NB4 (cell line): Measurements from ENCODE around the gene STARD3.
"Not testable (repeated sequence)": the region's sequence is repeated elsewhere in the genome, so short reads cannot be mapped to it uniquely, and the experiment has no call there.

Experiments used
- DNase-seq: peaks from one replicate; pipeline ENCODE4 v3.0.0; 2010; ENCODE audit warnings: low read depth
- H3K4me3 ChIP-seq: one replicate; pipeline ENCODE4 v1.5.1; 2011; ENCODE audit warnings: mild to moderate bottlenecking, low read depth, low read length, moderate library complexity
- CTCF ChIP-seq: IDR thresholded peaks from one replicate; pipeline ENCODE4 v1.5.1; 2012; ENCODE audit warnings: low read depth, low read length
- MAX ChIP-seq: IDR thresholded peaks from 2 replicates; pipeline ENCODE4 v1.6.1; 2011; ENCODE audit warnings: low read depth, low read length
- MYC ChIP-seq: IDR thresholded peaks from 2 replicates; pipeline ENCODE4 v1.6.1; 2011; ENCODE audit warnings: low read depth, low read length
- POLR2A ChIP-seq: IDR thresholded peaks from 2 replicates; pipeline ENCODE4 v1.6.1; 2011; ENCODE audit warnings: mild to moderate bottlenecking; ENCODE audit not compliant: insufficient read length; ENCODE audit errors: extremely low read depth

STARD3 gene

GRCh38 chr17:39695089-39695474 lies 58.1 kb downstream of the STARD3 start:
- no peak for DNase-seq
- H3K4me3 ChIP-seq = no peak overlapping the region
- no peak for TF ChIP-seq MYC
- TF ChIP-seq MAX = no peak
- no peak for TF ChIP-seq POLR2A
- no peak for TF ChIP-seq CTCF

GRCh38 chr17:39696731-39697130 lies 59.8 kb downstream of the STARD3 start:
- DNase-seq = no peak
- no peak overlapping the region for H3K4me3 ChIP-seq
- no peak for TF ChIP-seq MAX
- no peak for TF ChIP-seq POLR2A
- no peak for TF ChIP-seq MYC
- no peak for TF ChIP-seq CTCF

GRCh38 chr17:39697961-39698360 lies 61.0 kb downstream of the STARD3 start:
- DNase-seq = no peak
- H3K4me3 ChIP-seq = no peak overlapping the region
- TF ChIP-seq CTCF (no peak), POLR2A (no peak), MAX (no peak), MYC (no peak)

GRCh38 chr17:39699157-39699817 lies 62.3 kb downstream of the STARD3 start:
- H3K4me3 ChIP-seq, DNase-seq: not testable (repeated sequence)

- no peak for DNase-seq
- no peak within 1 kb of the TSS for H3K4me3 ChIP-seq
- TF ChIP-seq CTCF (no peak), POLR2A (no peak), MAX (no peak), MYC (no peak)
These were observed 62.8 kb downstream of the STARD3 start, which contains the start of gene ERBB2 for GRCh38 chr17:39699818-39700147. TSS of gene ERBB2 (plus strand) at chr17:39700064. CDS start at chr17:39700239, 175 bp downstream.

GRCh38 chr17:39700148-39700987 lies 63.4 kb downstream of the STARD3 start:
- DNase-seq = no peak
- TF ChIP-seq MAX (no peak), MYC (no peak), CTCF (no peak), POLR2A (no peak)
- H3K4me3 ChIP-seq = no peak overlapping the region
